GM23338 (cell line): ENCODE data around the gene EHD1. TPM values are rescaled to one million over a fixed set of nuclear protein-coding genes. Genes with fewer than 3 reads are reported as not detected.

ENCODE experiments used
- ATAC-seq: fragments of 200-7000 bp; cut with Tn5 transposase; 3 replicates; pipeline ENCODE4 v1.9.1; 2020
- DNase-seq: peaks from one replicate; pipeline ENCODE4 v3.0.0-alpha.2; 2015; ENCODE audit warnings: low spot score
- H2AFZ ChIP-seq: fragments of 200-600 bp; sonication (generic); 2 replicates; pipeline ENCODE4 v1.8.0; 2016; ENCODE audit warnings: antibody characterized with exemption, mild to moderate bottlenecking, moderate library complexity
- H3F3A ChIP-seq: fragments of 200-600 bp; sonication (generic); replicated peaks from 2 replicates; pipeline ENCODE4 v1.8.0; 2017; ENCODE audit warnings: antibody characterized with exemption, mixed run types, low read depth
- H3K27ac ChIP-seq: fragments of 200-600 bp; sonication (generic); 2 replicates; pipeline ENCODE4 v1.6.1; 2016; ENCODE audit warnings: low read depth
- H3K27me3 ChIP-seq: fragments of 200-600 bp; sonication (generic); 2 replicates; pipeline ENCODE4 v1.8.0; 2016; ENCODE audit warnings: mild to moderate bottlenecking, mixed run types, moderate library complexity; ENCODE audit not compliant: insufficient read depth
- H3K36me3 ChIP-seq: fragments of 200-600 bp; sonication (generic); 2 replicates; pipeline ENCODE4 v1.8.0; 2016; ENCODE audit warnings: mild to moderate bottlenecking; ENCODE audit not compliant: insufficient read depth
- H3K4me1 ChIP-seq: fragments of 200-600 bp; sonication (generic); 2 replicates; pipeline ENCODE4 v1.8.0; 2016; ENCODE audit warnings: mild to moderate bottlenecking, moderate library complexity; ENCODE audit not compliant: insufficient read depth
- H3K4me2 ChIP-seq: fragments of 200-600 bp; sonication (generic); 2 replicates; pipeline ENCODE4 v1.7.1; 2017; ENCODE audit warnings: mixed run types
- H3K4me3 ChIP-seq: fragments of 200-600 bp; sonication (generic); 2 replicates; pipeline ENCODE4 v1.6.1; 2016; ENCODE audit warnings: mixed run types
- H3K79me2 ChIP-seq: fragments of 200-600 bp; sonication (generic); replicated peaks from 2 replicates; pipeline ENCODE4 v1.8.0; 2017; ENCODE audit warnings: mild to moderate bottlenecking; ENCODE audit not compliant: insufficient read depth
- H3K9me2 ChIP-seq: fragments of 200-600 bp; sonication (generic); 2 replicates; pipeline ENCODE4 v1.8.0; 2017; ENCODE audit not compliant: insufficient read depth
- H4K20me1 ChIP-seq: fragments of 200-600 bp; sonication (generic); replicated peaks from 2 replicates; pipeline ENCODE4 v1.8.0; 2017; ENCODE audit warnings: mild to moderate bottlenecking; ENCODE audit not compliant: insufficient read depth
- H3K27ac Mint-ChIP-seq: 2 replicates; pipeline ENCODE4 v1.8.0; 2020; ENCODE audit warnings: inconsistent platforms, mild to moderate bottlenecking, moderate library complexity, mixed read lengths
- H3K27me3 Mint-ChIP-seq: 3 replicates; pipeline ENCODE4 v1.8.0; 2022; ENCODE audit warnings: low read depth, mild to moderate bottlenecking, moderate library complexity, mixed read lengths, inconsistent platforms; ENCODE audit not compliant: insufficient read depth, poor library complexity
- H3K36me3 Mint-ChIP-seq: 3 replicates; pipeline ENCODE4 v1.8.0; 2021; ENCODE audit warnings: low read depth, mild to moderate bottlenecking, inconsistent platforms, moderate library complexity, mixed read lengths
- H3K4me1 Mint-ChIP-seq: 3 replicates; pipeline ENCODE4 v1.8.0; 2020; ENCODE audit warnings: mild to moderate bottlenecking, inconsistent platforms, mixed read lengths
- H3K4me3 Mint-ChIP-seq: 3 replicates; pipeline ENCODE4 v1.8.0; 2021; ENCODE audit warnings: moderate library complexity, mild to moderate bottlenecking, inconsistent platforms, mixed read lengths
- H3K9me3 Mint-ChIP-seq: 3 replicates; pipeline ENCODE4 v1.8.0; 2020; ENCODE audit warnings: moderate library complexity, mild to moderate bottlenecking, inconsistent platforms, mixed read lengths
- CREB1 ChIP-seq: fragments of 250-450 bp; sonication (Bioruptor Pico); IDR thresholded peaks from 2 replicates; pipeline ENCODE4 v1.5.0; 2020; ENCODE audit warnings: low read depth, mild to moderate bottlenecking, moderate library complexity
- CTCF ChIP-seq, 2 experiments: fragments of 200-600 bp in 1 of 2; sonication (generic) in 1 of 2; conservative IDR thresholded peaks; 2 replicates each; pipeline versions ENCODE4 v1.5.1 to v1.6.1; 2016 to 2017; ENCODE audit warnings: antibody characterized with exemption in 2 of 2, low read depth in 2 of 2, mild to moderate bottlenecking in 2 of 2, moderate library complexity in 1 of 2
- ETS1 ChIP-seq: IDR thresholded peaks from 2 replicates; pipeline ENCODE4 v1.6.1; 2016; ENCODE audit warnings: antibody characterized with exemption
- EZH2 ChIP-seq: fragments of 200-600 bp; sonication (generic); IDR thresholded peaks from one replicate; pipeline ENCODE4 v1.8.0; 2017; ENCODE audit warnings: antibody characterized with exemption, mild to moderate bottlenecking, low read depth; ENCODE audit not compliant: unreplicated experiment
- EZH2phosphoT487 ChIP-seq: fragments of 200-600 bp; sonication (generic); IDR thresholded peaks from one replicate; pipeline ENCODE4 v1.8.1; 2018; ENCODE audit warnings: antibody characterized with exemption; ENCODE audit not compliant: unreplicated experiment
- JUNB ChIP-seq: IDR thresholded peaks from one replicate; pipeline ENCODE4 v1.6.1; 2016; ENCODE audit warnings: antibody characterized with exemption; ENCODE audit not compliant: unreplicated experiment
- NANOG ChIP-seq: IDR thresholded peaks from 2 replicates; pipeline ENCODE4 v1.6.1; 2016; ENCODE audit warnings: antibody characterized with exemption, borderline replicate concordance
- POLR2AphosphoS5 ChIP-seq: IDR thresholded peaks from 2 replicates; pipeline ENCODE4 v1.6.1; 2016; ENCODE audit warnings: antibody characterized with exemption, low read depth
- STAT1 ChIP-seq: IDR thresholded peaks from one replicate; pipeline ENCODE4 v1.6.1; 2016; ENCODE audit warnings: antibody characterized with exemption; ENCODE audit not compliant: unreplicated experiment
- ZNF114 ChIP-seq: fragments of 250-450 bp; sonication (Bioruptor Pico); IDR thresholded peaks from 2 replicates; pipeline ENCODE4 v1.5.0; 2020; ENCODE audit warnings: mild to moderate bottlenecking, moderate library complexity
- ZNF331 ChIP-seq: fragments of 250-450 bp; sonication (Bioruptor Pico); IDR thresholded peaks from 2 replicates; pipeline ENCODE4 v1.5.0; 2020; ENCODE audit warnings: low read depth, mild to moderate bottlenecking, moderate library complexity
- ZNF462 ChIP-seq: fragments of 250-450 bp; sonication (Bioruptor Pico); IDR thresholded peaks from 2 replicates; pipeline ENCODE4 v1.5.0; 2020; ENCODE audit warnings: mild to moderate bottlenecking, moderate library complexity
- polyA plus RNA-seq: library from polyadenylated mRNA; unstranded; fragments of >200 nt; fragmentation: Nextera tagmentation; extraction: Ambion mirVana; gene quantifications from 2 replicates; pipeline ENCODE4 v1.2.1, GENCODE V29; 2016
- total RNA-seq: library from RNA; depleted of rRNA; stranded (reverse); fragments of >200 nt; shearing (Covaris generic); gene quantifications from 2 replicates; pipeline ENCODE4 v1.2.3, GENCODE V29; 2014

The EHD1 gene
- total and polyA plus RNA-seq, 2 experiments from 2014 or later, result 16.7 to 69.7 TPM

GRCh38 chr11:64879244-64879900 lies 951 bp upstream of the EHD1 start:
- DNase-seq (no peak), ATAC-seq (no peak)
- Histone ChIP-seq H3K4me1 (peaks cover 15% of the 10 kb centered on the region; the same call in 1 of the 2 replicates), H3K36me3 (no peaks in the 10 kb centered on the region), H3K4me2 (peak overlapping the region; percentile 93), H3K4me3 (peak overlapping the region; percentile 98), H4K20me1 (no peaks in the 10 kb centered on the region; the same call in 1 of the 2 replicates), H3K9me2 (no peaks in the 10 kb centered on the region), H3K27me3 (peaks cover 5% of the 10 kb centered on the region; the same call in 1 of the 2 replicates), H3K79me2 (peaks cover 21% of the 10 kb centered on the region), H2AFZ (peak overlapping the region; percentile 78), H3F3A (0 out of 2 replicates have a peak, but pooled peaks cover 3% of the 10 kb centered on the region), H3K27ac (peak overlapping the region; percentile 78; the same call in 1 of the 2 replicates)
- H3K36me3 Mint-ChIP-seq, result peaks cover 2% of the 10 kb centered on the region; the same call in 1 of the 3 replicates
- H3K4me3 Mint-ChIP-seq, result peak overlapping the region; percentile 98
- H3K27ac Mint-ChIP-seq, result peak overlapping the region; percentile 87
- TF ChIP-seq STAT1 (no peak), NANOG (no peak), EZH2phosphoT487 (no peak)
- peaks cover 29% of the 10 kb centered on the region for H3K4me1 Mint-ChIP-seq
- no peaks in the 10 kb centered on the region for H3K9me3 Mint-ChIP-seq
- H3K27me3 Mint-ChIP-seq, result peaks cover 8% of the 10 kb centered on the region

- Histone ChIP-seq H3K79me2 (peaks cover 21% of the 10 kb centered on the region), H3K27ac (no peak overlapping the region), H3K4me1 (peaks cover 15% of the 10 kb centered on the region; the same call in 1 of the 2 replicates), H3F3A (0 out of 2 replicates have a peak, but pooled peaks cover 3% of the 10 kb centered on the region), H4K20me1 (no peaks in the 10 kb centered on the region; the same call in 1 of the 2 replicates), H3K36me3 (no peaks in the 10 kb centered on the region), H3K9me2 (no peaks in the 10 kb centered on the region), H3K4me2 (peak overlapping the region; percentile 93), H3K27me3 (peaks cover 5% of the 10 kb centered on the region; the same call in 1 of the 2 replicates), H3K4me3 (peak overlapping the region; percentile 98), H2AFZ (peak overlapping the region; percentile 98)
- peak overlapping the region; percentile 76 for H3K4me3 Mint-ChIP-seq
- H3K4me1 Mint-ChIP-seq, result peaks cover 29% of the 10 kb centered on the region
- H3K27me3 Mint-ChIP-seq, result peaks cover 8% of the 10 kb centered on the region
- ATAC-seq, result no peak
- H3K9me3 Mint-ChIP-seq, result no peaks in the 10 kb centered on the region
- peaks cover 4% of the 10 kb centered on the region; the same call in 1 of the 3 replicates for H3K36me3 Mint-ChIP-seq
- H3K27ac Mint-ChIP-seq, result no peak overlapping the region
- DNase-seq, result no peak
- TF ChIP-seq EZH2phosphoT487, result no peak
- no peak for TF ChIP-seq NANOG
- TF ChIP-seq ETS1, result no peak
- TF ChIP-seq CTCF (conservative IDR thresholded peaks at IDR 0.05; ENCODE audit: low read depth in 2 of 2), result no peak
- TF ChIP-seq CREB1 (CRISPR knock-in tag), result no peak
- no peak for TF ChIP-seq ZNF462 (CRISPR knock-in tag)
- no peak for TF ChIP-seq STAT1
- no peak for TF ChIP-seq ZNF114 (CRISPR knock-in tag)
- no peak for TF ChIP-seq POLR2AphosphoS5
- no peak for TF ChIP-seq ZNF331
- no peak for TF ChIP-seq JUNB
- TF ChIP-seq EZH2, result no peak
Observed at GRCh38 chr11:64878223-64878493, 263 bp downstream of the EHD1 start.
